ENCODE data around the gene EID2. TPM values are rescaled to one million over a fixed set of nuclear protein-coding genes. Genes with fewer than 3 reads are reported as not detected.

EID2 gene
- total and polyA plus RNA-seq, 11 donors, result 7.1 to 16.5 (median 12.9) TPM

GRCh38 chr19:39544911-39545310, 5.0 kb upstream of the EID2 start:
- ATAC-seq, result no peak
- Histone ChIP-seq H3K27me3 (peaks cover 0 to 5% (median 0%) of the 10 kb centered on the region in 9 donors), H3K27ac (no peak overlapping the region), H3K9me3 (no peaks in the 10 kb centered on the region), H3K4me3 (no peak overlapping the region), H3K36me3 (no peaks in the 10 kb centered on the region), H3K4me1 (peaks cover 0 to 7% (median 3%) of the 10 kb centered on the region in 12 donors)
- 55 to 71% (median 63%) methylated on average over 1 of the region's 1 CpG for WGBS, 4 donors
- TF ChIP-seq CTCF (IDR thresholded peaks at IDR 0.05), result no peak
- TF ChIP-seq POLR2A (IDR thresholded peaks at IDR 0.05), result no peak
- intact Hi-C loops (cut with DNase I), result loop anchor here in 3 of 10 donors (5.0 to 10.0 kb wide), 2 partner anchors 300 to 418 kb away; partner anchors contain the start of genes FBL (in 2 of the 3) and PAK4 (in 1 of the 3)
- DNase-seq, result no peak

- ATAC-seq (no peak), DNase-seq (no peak)
- H3K4me1 ChIP-seq, result peaks cover 0 to 7% (median 3%) of the 10 kb centered on the region in 12 donors
- intact Hi-C loops (cut with DNase I), result loop anchor here in 3 of 10 donors (5.0 to 10.0 kb wide), 2 partner anchors 300 to 417 kb away; partner anchors contain the start of genes FBL (in 2 of the 3) and PAK4 (in 1 of the 3)
- no peak overlapping the region for H3K27ac ChIP-seq
- H3K27me3 ChIP-seq, result peaks cover 0 to 5% (median 0%) of the 10 kb centered on the region in 9 donors
- no peak overlapping the region for H3K4me3 ChIP-seq
- TF ChIP-seq CTCF (IDR thresholded peaks at IDR 0.05) (no peak), POLR2A (IDR thresholded peaks at IDR 0.05) (no peak)
- H3K36me3 ChIP-seq, result no peaks in the 10 kb centered on the region
- 88 to 90% (median 89%) methylated on average over 7 of the region's 7 CpGs for WGBS, 4 donors
- no peaks in the 10 kb centered on the region for H3K9me3 ChIP-seq
Measured at GRCh38 chr19:39544226-39544903, 4.4 kb upstream of the EID2 start.

GRCh38 chr19:39543477-39543857, 3.5 kb upstream of the EID2 start:
- WGBS, 4 donors, result 90 to 93% (median 92%) methylated on average over 3 of the region's 3 CpGs
- Histone ChIP-seq H3K4me3 (no peak overlapping the region), H3K9me3 (no peaks in the 10 kb centered on the region), H3K4me1 (peaks cover 0 to 15% (median 10%) of the 10 kb centered on the region in 12 donors), H3K36me3 (no peaks in the 10 kb centered on the region), H3K27ac (no peak overlapping the region), H3K27me3 (peaks cover 0 to 5% (median 0%) of the 10 kb centered on the region in 9 donors)
- ATAC-seq, result no peak
- TF ChIP-seq CTCF (IDR thresholded peaks at IDR 0.05) (no peak), POLR2A (IDR thresholded peaks at IDR 0.05) (no peak)
- no peak for DNase-seq
- intact Hi-C loops (cut with DNase I), result loop anchor here in 3 of 10 donors (5.0 to 10.0 kb wide), 2 partner anchors 301 to 416 kb away; partner anchors contain the start of genes FBL (in 2 of the 3) and PAK4 (in 1 of the 3)

GRCh38 chr19:39542206-39542605, 2.2 kb upstream of the EID2 start:
- Histone ChIP-seq H3K27me3 (peaks cover 0 to 5% (median 0%) of the 10 kb centered on the region in 9 donors), H3K36me3 (no peaks in the 10 kb centered on the region), H3K4me1 (peaks cover 0 to 24% (median 18%) of the 10 kb centered on the region in 12 donors), H3K9me3 (no peaks in the 10 kb centered on the region), H3K27ac (peak overlapping the region in 4 of 12 donors; percentile 15 to 34 (median 22)), H3K4me3 (no peak overlapping the region)
- intact Hi-C loops (cut with DNase I), result loop anchor here in 3 of 10 donors (5.0 to 10.0 kb wide), 2 partner anchors 303 to 415 kb away; partner anchors contain the start of genes FBL (in 2 of the 3) and PAK4 (in 1 of the 3)
- no peak for ATAC-seq
- DNase-seq, result no peak
- 51 to 72% (median 60%) methylated on average over 2 of the region's 2 CpGs for WGBS, 4 donors
- no peak for TF ChIP-seq CTCF (IDR thresholded peaks at IDR 0.05)
- no peak for TF ChIP-seq POLR2A (IDR thresholded peaks at IDR 0.05)
